DND-41 (cell line): ENCODE results near the gene HIGD2A.
"Not testable (repeated sequence)": the region's sequence is repeated elsewhere in the genome, so short reads cannot be mapped to it uniquely, and the experiment has no call there.

Source experiments
- ATAC-seq: fragments of 200-7000 bp; cut with Tn5 transposase; 3 replicates; pipeline ENCODE4 v1.9.1; 2021; ENCODE audit warnings: low read depth; ENCODE audit not compliant: insufficient read depth
- DNase-seq: peaks from one replicate; pipeline ENCODE4 v3.0.0-alpha.2; 2020
- H2AFZ ChIP-seq: 2 replicates; pipeline ENCODE4 v1.6.0; 2012; ENCODE audit warnings: low read depth, low read length
- H3K27ac ChIP-seq: 2 replicates; pipeline ENCODE4 v1.5.1; 2012; ENCODE audit warnings: low read length, inconsistent platforms
- H3K27me3 ChIP-seq: fragments of 200-600 bp; sonication (generic); 2 replicates; pipeline ENCODE4 v1.6.0; 2012; ENCODE audit warnings: low read length, mild to moderate bottlenecking, inconsistent platforms; ENCODE audit not compliant: insufficient read depth, poor library complexity
- H3K36me3 ChIP-seq: 2 replicates; pipeline ENCODE4 v1.5.1; 2012; ENCODE audit warnings: low read length, inconsistent platforms; ENCODE audit not compliant: insufficient read depth
- H3K4me1 ChIP-seq: 2 replicates; pipeline ENCODE4 v1.5.1; 2012; ENCODE audit warnings: mild to moderate bottlenecking, low read length; ENCODE audit not compliant: insufficient read depth
- H3K4me2 ChIP-seq: 2 replicates; pipeline ENCODE4 v1.6.0; 2012; ENCODE audit warnings: mild to moderate bottlenecking, moderate library complexity, low read length, inconsistent platforms; ENCODE audit not compliant: insufficient read depth
- H3K4me3 ChIP-seq, 2 experiments: fragments of 200-600 bp in 1 of 2; shearing (Covaris generic) in 1 of 2; 2 replicates each; pipeline ENCODE4 v1.5.1; 2012 to 2016; ENCODE audit warnings: inconsistent platforms in 2 of 2, low read length in 2 of 2, mild to moderate bottlenecking in 2 of 2, low read depth in 1 of 2, moderate library complexity in 1 of 2
- H3K79me2 ChIP-seq: 2 replicates; pipeline ENCODE4 v1.6.0; 2012; ENCODE audit warnings: low read length, inconsistent platforms; ENCODE audit not compliant: insufficient read depth
- H3K9ac ChIP-seq: 2 replicates; pipeline ENCODE4 v1.6.0; 2012; ENCODE audit warnings: low read depth, mild to moderate bottlenecking, inconsistent platforms, low read length, moderate library complexity
- H3K9me3 ChIP-seq: 2 replicates; pipeline ENCODE4 v1.5.1; 2012; ENCODE audit warnings: low read length, moderate library complexity, mild to moderate bottlenecking, inconsistent platforms; ENCODE audit not compliant: insufficient read depth, severe bottlenecking
- H4K20me1 ChIP-seq: 2 replicates; pipeline ENCODE4 v1.6.0; 2012; ENCODE audit warnings: low read length; ENCODE audit not compliant: insufficient read depth
- CTCF ChIP-seq: IDR thresholded peaks from 2 replicates; pipeline ENCODE4 v1.5.1; 2012; ENCODE audit warnings: borderline replicate concordance, low read length, moderate library complexity, mild to moderate bottlenecking; ENCODE audit not compliant: poor library complexity, severe bottlenecking; ENCODE audit errors: extremely low read depth
- EZH2 ChIP-seq: IDR thresholded peaks from 3 replicates; pipeline ENCODE4 v1.6.1; 2012; ENCODE audit warnings: borderline replicate concordance, low read depth, mild to moderate bottlenecking, moderate library complexity, low read length, inconsistent platforms; ENCODE audit not compliant: severe bottlenecking

Gene HIGD2A

GRCh38 chr5:176407456-176408251 lies 19.1 kb downstream of the HIGD2A start:
- no peak for ATAC-seq
- Histone ChIP-seq H3K36me3 (peaks cover 53% of the 10 kb centered on the region), H3K27ac (no peak overlapping the region), H3K79me2 (peaks cover 10% of the 10 kb centered on the region; the same call in 1 of the 2 replicates), H4K20me1 (peaks cover 8% of the 10 kb centered on the region; the same call in 1 of the 2 replicates), H2AFZ (no peak overlapping the region), H3K4me1 (no peaks in the 10 kb centered on the region; the same call in 1 of the 2 replicates), H3K9ac (no peak overlapping the region), H3K4me2 (no peak overlapping the region), H3K27me3 (no peaks in the 10 kb centered on the region), H3K9me3 (no peaks in the 10 kb centered on the region), H3K4me3 (no peak overlapping the region)
- TF ChIP-seq EZH2 = no peak
- DNase-seq = no peak

GRCh38 chr5:176408252-176408573 lies 19.7 kb downstream of the HIGD2A start:
- DNase-seq, H3K4me3 ChIP-seq, H3K9ac ChIP-seq, H3K4me1 ChIP-seq, H3K9me3 ChIP-seq, H2AFZ ChIP-seq, H3K27me3 ChIP-seq, ATAC-seq, H3K27ac ChIP-seq, H3K4me2 ChIP-seq: not testable (repeated sequence)
- Histone ChIP-seq H3K36me3 (peaks cover 53% of the 10 kb centered on the region), H4K20me1 (peaks cover 11% of the 10 kb centered on the region; the same call in 1 of the 2 replicates), H3K79me2 (peaks cover 14% of the 10 kb centered on the region; the same call in 1 of the 2 replicates)

GRCh38 chr5:176408590-176408989 lies 20.0 kb downstream of the HIGD2A start:
- Histone ChIP-seq H3K79me2 (peaks cover 17% of the 10 kb centered on the region; the same call in 1 of the 2 replicates), H3K4me3 (no peak overlapping the region), H3K27me3 (no peaks in the 10 kb centered on the region), H3K9ac (no peak overlapping the region), H4K20me1 (peaks cover 15% of the 10 kb centered on the region; the same call in 1 of the 2 replicates), H3K4me2 (no peak overlapping the region), H3K27ac (no peak overlapping the region), H3K4me1 (peaks cover 5% of the 10 kb centered on the region; the same call in 1 of the 2 replicates), H3K36me3 (peaks cover 53% of the 10 kb centered on the region), H3K9me3 (no peaks in the 10 kb centered on the region), H2AFZ (no peak overlapping the region)
- ATAC-seq (no peak), DNase-seq (no peak)
- no peak for TF ChIP-seq CTCF
- no peak for TF ChIP-seq EZH2

GRCh38 chr5:176409765-176410164 lies 21.2 kb downstream of the HIGD2A start:
- no peak overlapping the region for H3K9ac ChIP-seq
- no peak overlapping the region for H3K27ac ChIP-seq
- H3K36me3 ChIP-seq = peaks cover 53% of the 10 kb centered on the region

More at GRCh38 chr5:176409765-176410164, 21.2 kb downstream of the HIGD2A start:
- DNase-seq (no peak), ATAC-seq (no peak)
- Histone ChIP-seq H3K27me3 (no peaks in the 10 kb centered on the region), H2AFZ (no peak overlapping the region), H3K4me1 (peaks cover 17% of the 10 kb centered on the region; the same call in 1 of the 2 replicates), H3K4me2 (no peak overlapping the region), H4K20me1 (peaks cover 18% of the 10 kb centered on the region; the same call in 1 of the 2 replicates), H3K79me2 (peaks cover 28% of the 10 kb centered on the region), H3K9me3 (no peaks in the 10 kb centered on the region), H3K4me3 (no peak overlapping the region)
- TF ChIP-seq EZH2 (no peak), CTCF (no peak)
